Activated CD4-positive, alpha-beta T cell treated with anti-CD3 and anti-CD28 coated beads for 48 hours (primary cell): ENCODE data around the gene ADH5.
"Not testable (repeated sequence)": the region's sequence is repeated elsewhere in the genome, so short reads cannot be mapped to it uniquely, and the experiment has no call there.

ENCODE experiments used
- DNase-seq: peaks from one replicate; pipeline ENCODE4 v3.0.0-alpha.2; 2020

ADH5 gene

DNA sequence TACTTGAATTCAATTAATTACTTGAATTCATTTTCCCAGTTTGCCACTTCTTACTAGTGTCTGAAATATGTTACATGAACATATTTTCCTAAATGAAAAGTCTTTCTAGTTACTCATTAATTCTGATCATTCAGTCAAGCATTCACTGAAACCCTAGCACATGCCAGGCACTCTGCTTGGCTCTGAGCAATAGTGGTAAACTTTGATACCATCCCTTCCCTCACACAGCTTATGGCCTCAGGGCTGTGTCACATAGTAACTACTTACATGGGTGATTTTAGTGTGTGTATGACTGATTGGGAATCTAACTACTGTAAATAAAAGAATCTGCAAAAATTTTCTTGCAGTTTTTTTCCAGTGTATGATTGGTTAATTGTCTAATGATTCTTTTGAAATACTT is 60.4 kb downstream of the ADH5 start:
- no peak for DNase-seq

DNA sequence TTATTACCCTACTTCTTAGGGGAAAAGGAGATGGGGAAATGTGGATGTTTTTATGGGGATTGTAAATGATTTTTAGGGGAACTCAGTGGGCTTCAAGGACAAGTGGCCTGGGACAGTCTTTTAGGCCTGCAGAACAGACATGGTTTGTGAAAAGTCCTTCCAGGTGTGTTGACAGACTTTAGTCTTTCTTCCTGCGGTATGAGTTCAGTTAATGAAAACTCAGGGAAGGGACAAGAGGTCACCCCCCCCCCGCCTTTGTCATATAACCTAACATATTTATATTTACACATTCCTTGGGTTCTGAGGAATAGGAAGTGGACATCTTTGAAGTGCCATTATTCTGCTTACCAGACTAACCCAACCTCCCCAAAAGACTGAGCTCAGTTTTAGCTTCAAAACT is 61.3 kb downstream of the ADH5 start:
- DNase-seq: no peak

DNA sequence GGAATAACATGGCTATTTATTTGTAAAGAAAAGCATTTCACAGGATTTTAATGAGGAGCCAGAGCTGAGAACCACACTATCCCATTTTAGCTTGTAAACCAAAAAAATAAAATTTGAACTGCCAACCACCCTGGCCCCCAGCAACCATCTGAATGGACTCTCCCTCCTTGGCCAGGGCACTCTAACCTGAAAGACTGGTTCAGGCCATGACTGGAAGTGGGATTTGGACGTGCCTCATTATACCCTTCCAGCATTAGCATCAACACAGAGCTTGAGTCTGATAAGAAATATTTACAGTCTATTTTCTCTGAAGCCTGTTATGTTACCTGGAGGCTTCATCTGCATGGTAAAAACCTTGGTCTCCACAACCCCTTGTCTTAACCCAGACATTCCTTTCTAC is 63.1 kb downstream of the ADH5 start:
- no peak for DNase-seq

DNA sequence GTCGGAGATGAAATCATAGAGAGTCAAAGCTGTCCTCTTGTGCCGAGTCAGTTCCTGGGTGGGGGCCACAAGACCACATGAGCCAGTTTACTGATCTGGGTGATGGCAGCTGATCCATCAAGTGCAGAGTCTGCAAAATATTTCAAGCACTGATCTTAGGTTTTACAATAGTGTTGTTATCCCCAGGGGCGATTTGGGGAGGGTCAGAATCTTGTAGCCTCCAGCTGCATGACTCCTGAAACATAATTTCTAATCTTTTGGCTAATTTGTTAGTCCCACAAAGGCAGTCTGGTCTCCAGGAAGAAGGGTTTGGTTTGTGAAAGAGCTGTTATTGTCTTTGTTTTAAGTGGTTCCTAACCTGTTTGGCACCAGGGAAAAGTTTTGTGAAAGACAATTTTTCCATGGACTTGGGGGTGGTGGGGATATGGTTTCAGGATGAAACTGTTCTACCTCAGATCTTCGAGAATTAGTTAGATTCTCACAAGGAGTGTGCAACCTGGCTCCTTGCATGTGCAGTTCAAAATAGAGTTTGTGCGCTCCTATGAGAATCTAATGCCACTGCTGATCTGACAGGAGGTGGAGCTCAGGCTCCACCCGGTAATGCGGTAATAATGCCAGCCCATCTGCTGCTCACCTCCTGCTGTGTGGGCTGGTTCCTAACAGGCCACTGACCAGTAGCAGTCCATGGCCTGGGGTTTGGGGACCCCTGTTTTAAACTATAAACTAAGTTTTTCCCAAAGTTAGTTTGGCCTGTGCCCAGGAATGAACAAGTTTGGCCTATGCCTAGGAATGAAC is 63.9 kb downstream of the ADH5 start:
- DNase-seq: no peak

DNA sequence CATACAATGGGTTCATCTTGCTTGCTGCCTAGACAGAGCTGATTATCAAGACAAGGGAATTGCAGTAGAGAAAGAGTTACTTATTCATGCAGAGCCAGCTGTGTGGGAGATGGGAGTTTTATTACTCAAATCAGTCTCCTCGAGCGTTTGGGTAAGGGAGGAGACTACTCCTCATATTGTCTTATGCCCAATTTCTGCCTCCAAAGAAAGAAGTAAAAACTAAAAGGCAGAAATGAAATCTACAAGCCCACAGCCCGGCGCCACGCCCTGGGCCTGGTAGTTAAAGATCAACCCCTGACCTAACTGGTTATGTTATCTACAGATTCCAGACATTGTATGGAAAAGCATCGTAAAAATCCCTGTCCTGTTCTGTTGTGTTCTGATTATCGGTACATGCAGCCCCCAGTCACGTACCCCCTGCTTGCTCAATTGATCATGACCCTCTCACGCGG is 64.8 kb downstream of the ADH5 start:
- DNase-seq: not testable (repeated sequence)

DNA sequence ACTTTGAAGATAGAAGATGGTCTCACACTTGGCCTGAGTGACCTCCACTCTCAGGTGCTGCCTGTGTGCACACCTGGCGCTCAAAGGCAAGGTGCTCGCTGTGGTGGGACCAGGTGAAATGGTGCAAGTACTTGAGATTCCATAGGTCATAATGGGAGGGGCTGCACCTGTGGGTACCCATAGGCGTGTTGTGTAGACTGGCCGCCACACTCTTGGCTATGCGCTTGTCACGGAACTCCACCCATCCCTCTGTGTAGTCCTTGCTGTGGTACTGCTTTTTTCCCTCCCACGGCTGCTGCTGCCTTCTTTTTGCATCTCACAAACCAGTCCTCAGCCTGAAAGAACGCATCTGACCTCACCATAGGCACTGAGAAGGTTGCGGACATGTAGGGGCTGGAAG is 66.0 kb downstream of the ADH5 start:
- DNase-seq: no peak

DNA sequence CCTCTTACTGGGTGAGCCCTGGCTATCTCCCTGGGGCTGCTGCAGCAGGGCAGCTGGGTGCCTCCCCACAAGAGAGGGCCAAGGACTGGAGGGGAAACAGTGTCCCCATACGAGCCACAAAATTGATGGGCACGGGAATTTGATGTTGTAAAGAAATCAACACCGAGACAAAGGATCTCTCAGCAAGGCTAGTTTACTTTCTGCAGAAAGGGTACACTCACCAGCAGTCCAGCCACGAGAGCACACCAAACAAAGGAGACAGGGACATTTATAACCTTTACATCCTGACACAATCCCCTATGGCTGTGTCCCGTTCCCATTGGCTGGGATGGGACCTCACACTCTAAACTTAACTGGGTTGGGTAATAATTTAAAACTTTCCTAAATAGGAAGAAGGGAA is 67.2 kb downstream of the ADH5 start:
- no peak for DNase-seq
